K562 (cell line): ENCODE measurements around the gene TXNDC15. TPM values are rescaled to one million over a fixed set of nuclear protein-coding genes. Genes with fewer than 3 reads are reported as not detected.

Source experiments
- ZBTB40 ChIP-seq, 2 experiments: fragments of 450-650 bp in 1 of 2; sonication (generic) in 1 of 2; formaldehyde crosslinking in 1 of 2; IDR thresholded peaks; 2 replicates each; pipeline versions ENCODE4 v1.7.1 to v1.9.0; 2016 to 2022; ENCODE audit warnings: inconsistent platforms in 1 of 2, mild to moderate bottlenecking in 1 of 2, missing genetic modification reagents in 1 of 2
- ZNF384 ChIP-seq: IDR thresholded peaks from 2 replicates; pipeline ENCODE4 v1.6.1; 2012; ENCODE audit warnings: low read depth, low read length, improper control_type of control experiment
- polyA plus RNA-seq, 8 experiments: library from polyadenylated mRNA; depleted of rRNA in 4 of 8; stranded (reverse) in 5 of 8; unstranded in 3 of 8; fragments of >200 nt; fragmentation: Nextera tagmentation in 2 of 8; fragmentation: Illumina TruSeq in 1 of 8; extraction: Ambion mirVana in 2 of 8; extraction: Trizol in 1 of 8; gene quantifications; 2 replicates each; pipeline versions ENCODE4 v1.2.1 to v1.2.3, GENCODE V29; 2011 to 2014; ENCODE audit warnings: inconsistent platforms in 1 of 8, missing spikeins in 1 of 8
- total RNA-seq, 7 experiments: library from RNA; depleted of rRNA in 6 of 7; stranded (reverse); fragments of >200 nt in 6 of 7; fragmentation: Illumina TruSeq in 2 of 7; extraction: Trizol in 2 of 7; gene quantifications; 2 replicates each; pipeline versions ENCODE4 v1.2.1 to v1.2.3, GENCODE V29; 2011 to 2021; ENCODE audit warnings: low replicate concordance in 1 of 7

TXNDC15 gene
- total and polyA plus RNA-seq, 9 of the 15 experiments (the other 6 are each of a cell fraction or from before 2014, with no cell fraction given): 3.0 to 15.4 (median 12.3) TPM

GRCh38 chr5:134857401-134857800 lies 16.8 kb upstream of the TXNDC15 start (continued):
- TF ChIP-seq ZNF384: no peak
- no peak for TF ChIP-seq ZBTB40 (IDR thresholded peaks at IDR 0.05)
- no peak for TF ChIP-seq ZBTB40 (CRISPR knock-in tag; IDR thresholded peaks at IDR 0.05)
- TF ChIP-seq, all 486 proteins: peak for 0
